Measurements from ENCODE around the gene CASK. TPM values are rescaled to one million over a fixed set of nuclear protein-coding genes. Genes with fewer than 3 reads are reported as not detected.

Gene CASK
- total and polyA plus RNA-seq, 4 donors: 3.6 to 14.8 (median 6.2) TPM

- Histone ChIP-seq H3K9ac (ENCODE audit: low read depth in 1 of 2, low read length in 2 of 2) (no peak overlapping the region), H3K27ac (ENCODE audit: low read depth in 1 of 2, low read length in 2 of 2) (no peak overlapping the region)
- WGBS: 74% methylated on average over 1 of the region's 1 CpG
Measured at GRCh38 chrX:41604766-41605543, 318.4 kb downstream of the CASK start.

GRCh38 chrX:41604177-41604576 lies 319.2 kb downstream of the CASK start:
- Histone ChIP-seq H3K27ac (ENCODE audit: low read depth in 1 of 2, low read length in 2 of 2) (no peak overlapping the region), H3K27me3 (ENCODE audit: control insufficient read depth in 4 of 4, insufficient read depth in 4 of 4, low read length in 3 of 4) (peaks cover 0 to 2% (median 0%) of the 10 kb centered on the region in 4 donors), H3K36me3 (ENCODE audit: control insufficient read depth in 4 of 4, insufficient read depth in 3 of 4, low read depth in 1 of 4, low read length in 3 of 4) (no peaks in the 10 kb centered on the region), H3K9me3 (ENCODE audit: control insufficient read depth in 4 of 4, low read length in 3 of 4) (no peaks in the 10 kb centered on the region), H3K9ac (ENCODE audit: low read depth in 1 of 2, low read length in 2 of 2) (no peak overlapping the region), H3K4me3 (ENCODE audit: low read depth in 1 of 3, low read length in 3 of 3) (no peak overlapping the region), H3K4me1 (ENCODE audit: control insufficient read depth in 4 of 4, insufficient read depth in 4 of 4, low read length in 3 of 4) (peaks cover 0 to 3% (median under 1%) of the 10 kb centered on the region in 4 donors)
- TF ChIP-seq TAF1 (conservative IDR thresholded peaks at IDR 0.05) (no peak), RAD21 (IDR thresholded peaks at IDR 0.05) (no peak), CTCF (IDR thresholded peaks at IDR 0.05; ENCODE audit: low read depth, low read length, missing input control) (no peak), FOXA2 (IDR thresholded peaks at IDR 0.05) (no peak), RXRA (IDR thresholded peaks at IDR 0.05) (no peak), EGR1 (IDR thresholded peaks at IDR 0.05; ENCODE audit: low read depth in 2 of 2) (no peak), REST (IDR thresholded peaks at IDR 0.05) (no peak)
- no peak for DNase-seq (ENCODE audit: low spot score)
- WGBS: 99% methylated on average over 2 of the region's 2 CpGs

More at GRCh38 chrX:41604766-41605543, 318.4 kb downstream of the CASK start:
- Histone ChIP-seq H3K9me3 (ENCODE audit: control insufficient read depth in 4 of 4, low read length in 3 of 4) (no peaks in the 10 kb centered on the region), H3K27me3 (ENCODE audit: control insufficient read depth in 4 of 4, insufficient read depth in 4 of 4, low read length in 3 of 4) (peaks cover 0 to 2% (median 0%) of the 10 kb centered on the region in 4 donors), H3K36me3 (ENCODE audit: control insufficient read depth in 4 of 4, insufficient read depth in 3 of 4, low read depth in 1 of 4, low read length in 3 of 4) (no peaks in the 10 kb centered on the region), H3K4me3 (ENCODE audit: low read depth in 1 of 3, low read length in 3 of 3) (no peak overlapping the region), H3K4me1 (ENCODE audit: control insufficient read depth in 4 of 4, insufficient read depth in 4 of 4, low read length in 3 of 4) (peaks cover 0 to 3% (median 0%) of the 10 kb centered on the region in 4 donors)
- TF ChIP-seq GABPA (IDR thresholded peaks at IDR 0.05 in 1 of 2, conservative IDR thresholded peaks at IDR 0.05 in 1 of 2) (no peak), CTCF (IDR thresholded peaks at IDR 0.05; ENCODE audit: low read depth, low read length, missing input control) (no peak), REST (IDR thresholded peaks at IDR 0.05) (no peak)
- no peak for DNase-seq (ENCODE audit: low spot score)
